Activated T-cell treated with anti-CD3 and anti-CD28 coated beads for 24 hours (primary cell): ENCODE measurements around the gene NAV2.
"Not testable (repeated sequence)": the region's sequence is repeated elsewhere in the genome, so short reads cannot be mapped to it uniquely, and the experiment has no call there.

Experiments
- DNase-seq: peaks from one replicate; pipeline ENCODE4 v3.0.0-alpha.2; 2020; ENCODE audit warnings: low read depth

NAV2 gene

DNA sequence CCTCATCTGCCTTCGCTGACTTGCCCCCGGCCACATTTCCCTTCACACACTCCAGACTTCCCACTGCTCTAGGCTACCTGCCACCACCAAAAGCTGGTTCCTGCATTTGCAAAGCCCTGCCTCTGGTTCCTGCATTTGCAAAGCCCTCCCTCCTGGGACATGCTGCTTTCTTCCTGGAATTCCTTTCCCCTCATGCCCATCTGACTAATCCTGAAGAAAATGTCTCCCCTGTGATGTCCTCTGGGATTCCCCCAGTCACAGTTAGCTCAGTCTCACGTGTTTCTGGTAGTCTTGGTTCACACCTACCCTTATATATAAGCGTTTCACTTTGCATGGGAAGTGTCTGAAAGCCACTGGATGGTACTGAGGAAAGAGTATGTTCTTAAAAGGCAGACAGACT is 240.7 kb downstream of the NAV2 start:
- DNase-seq, result no peak

DNA sequence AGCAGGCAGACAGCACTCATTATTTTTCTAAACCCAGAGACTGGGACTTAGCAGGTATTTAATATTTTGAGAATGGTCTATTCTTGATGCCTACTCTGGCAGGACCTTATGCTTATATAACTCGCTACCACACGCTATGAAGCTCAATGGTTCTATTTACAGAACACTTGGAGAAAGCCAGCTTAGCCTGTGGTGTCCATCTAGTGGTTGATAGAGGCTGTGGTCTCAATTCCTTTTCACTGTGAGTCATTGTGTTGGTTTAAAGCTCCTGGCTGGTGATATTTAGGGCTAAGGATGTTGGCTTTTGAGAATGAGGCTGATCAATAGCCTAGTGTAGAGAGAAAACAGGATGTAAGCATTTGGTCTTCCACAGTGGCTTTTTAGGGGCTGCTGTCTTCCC is 241.3 kb downstream of the NAV2 start:
- DNase-seq, result no peak

GRCh38 chr11:19954899-19955298 is 242.3 kb downstream of the NAV2 start:
- no peak for DNase-seq

DNA sequence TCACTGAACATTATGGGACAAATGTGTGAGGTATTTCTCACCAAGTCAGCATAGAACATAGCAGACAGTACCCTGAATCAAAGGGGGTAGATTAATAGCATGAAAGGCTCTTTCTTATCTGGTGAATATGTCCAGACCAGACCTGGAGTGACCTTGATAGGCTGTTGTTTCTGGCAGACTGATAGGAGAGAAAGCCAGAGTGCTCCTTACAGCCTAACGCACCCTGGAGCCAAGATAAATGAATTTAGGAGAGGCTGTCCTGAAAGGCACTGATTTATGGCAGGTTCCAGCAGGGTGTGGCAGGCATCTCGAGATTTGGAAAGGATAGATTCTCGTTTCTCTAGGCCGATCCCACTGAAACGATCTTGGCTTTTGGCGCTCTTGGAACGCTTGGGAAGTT is 243.0 kb downstream of the NAV2 start:
- no peak for DNase-seq

GRCh38 chr11:19956228-19956627 is 243.6 kb downstream of the NAV2 start:
- no peak for DNase-seq

DNA sequence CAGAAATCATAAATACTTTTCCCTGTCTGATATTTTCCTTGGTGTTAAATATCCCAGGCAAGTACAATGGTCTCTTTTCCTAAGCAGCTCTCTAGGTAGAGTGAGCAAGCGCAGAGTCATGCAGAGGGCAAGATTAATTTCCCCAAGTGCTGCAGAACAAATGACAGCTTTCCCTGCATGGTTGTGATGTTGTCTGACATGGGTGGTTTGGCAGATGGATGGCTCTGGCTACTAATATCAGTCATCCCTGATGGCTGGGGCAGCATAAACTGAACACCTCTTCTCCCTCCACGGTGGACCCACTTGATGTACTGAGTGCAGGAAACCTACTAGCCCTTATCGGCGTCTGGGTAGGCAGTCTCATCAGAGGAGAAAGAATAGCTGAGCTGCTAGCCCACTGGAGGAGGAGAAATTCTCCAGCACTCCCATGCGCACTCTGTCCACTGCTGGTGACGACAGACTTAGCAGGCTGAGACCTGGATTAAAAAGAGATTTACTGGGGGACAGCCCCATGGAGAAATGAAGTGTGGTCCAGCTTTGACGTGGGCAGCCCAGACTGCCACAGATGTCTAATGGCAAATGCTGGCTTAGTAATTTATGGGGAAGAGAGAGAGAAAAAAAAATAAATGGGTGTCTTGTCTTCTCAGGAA is 244.8 kb downstream of the NAV2 start:
- no peak for DNase-seq

DNA sequence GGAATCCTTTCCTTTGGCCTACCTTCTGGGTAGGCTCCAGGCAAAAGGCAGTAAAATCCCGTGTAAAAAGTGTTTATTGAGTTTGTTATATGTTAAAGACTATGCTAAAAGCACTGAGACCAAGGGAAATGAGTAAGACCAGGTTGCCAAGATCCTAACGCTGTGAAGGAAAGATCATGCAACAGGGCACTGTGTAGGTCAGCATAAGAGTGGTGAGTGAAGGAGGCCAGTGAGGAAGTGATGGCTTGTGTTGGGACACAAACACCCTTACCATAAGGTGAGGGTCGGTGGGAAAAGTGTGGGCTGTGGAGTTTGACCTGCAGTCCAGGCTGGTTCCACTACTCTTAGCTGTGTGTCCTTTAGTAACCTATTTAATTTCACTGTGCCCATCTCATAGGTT is 245.6 kb downstream of the NAV2 start:
- DNase-seq, result no peak

GRCh38 chr11:19959210-19959609 is 246.6 kb downstream of the NAV2 start:
- no peak for DNase-seq

GRCh38 chr11:19959648-19960059 is 247.0 kb downstream of the NAV2 start:
- DNase-seq, result no peak

DNA sequence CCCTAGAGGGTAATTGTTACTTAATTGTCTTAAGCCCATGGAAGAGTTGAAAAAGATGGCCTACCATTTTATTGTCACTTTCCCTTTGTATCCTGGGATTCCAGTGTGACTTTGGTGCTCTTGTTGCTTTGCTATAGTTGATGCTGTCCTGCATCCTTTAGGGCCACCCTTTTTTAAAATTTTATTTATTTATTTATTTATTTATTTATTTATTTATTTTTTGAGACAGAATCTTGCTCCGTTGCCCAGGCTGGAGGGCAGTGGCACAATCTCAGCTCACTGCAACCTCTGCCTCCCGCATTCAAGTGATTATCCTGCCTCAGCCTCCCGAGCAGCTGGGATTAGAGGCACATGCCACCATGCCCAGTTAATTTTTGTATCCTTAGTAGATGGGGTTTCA is 247.8 kb downstream of the NAV2 start:
- not testable (repeated sequence) for DNase-seq

DNA sequence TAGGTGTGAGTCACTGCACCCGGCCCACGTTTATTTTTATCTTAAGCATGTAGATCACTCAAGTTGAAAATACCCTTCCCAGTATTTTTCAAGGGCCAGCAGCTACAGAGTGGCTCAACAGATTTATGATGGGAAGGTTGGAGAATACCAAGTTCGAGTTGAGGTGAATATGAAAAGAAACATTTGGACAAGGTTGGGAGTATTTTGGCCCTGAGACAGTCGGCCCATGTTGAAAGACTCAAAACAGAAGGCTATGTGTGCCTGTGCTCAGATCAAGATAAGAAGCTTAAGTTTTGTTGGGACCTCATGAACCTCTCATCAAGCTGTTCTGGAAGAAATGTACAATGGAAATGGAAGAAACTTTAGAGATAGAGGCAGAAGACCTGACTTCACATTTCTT is 248.6 kb downstream of the NAV2 start:
- no peak for DNase-seq

DNA sequence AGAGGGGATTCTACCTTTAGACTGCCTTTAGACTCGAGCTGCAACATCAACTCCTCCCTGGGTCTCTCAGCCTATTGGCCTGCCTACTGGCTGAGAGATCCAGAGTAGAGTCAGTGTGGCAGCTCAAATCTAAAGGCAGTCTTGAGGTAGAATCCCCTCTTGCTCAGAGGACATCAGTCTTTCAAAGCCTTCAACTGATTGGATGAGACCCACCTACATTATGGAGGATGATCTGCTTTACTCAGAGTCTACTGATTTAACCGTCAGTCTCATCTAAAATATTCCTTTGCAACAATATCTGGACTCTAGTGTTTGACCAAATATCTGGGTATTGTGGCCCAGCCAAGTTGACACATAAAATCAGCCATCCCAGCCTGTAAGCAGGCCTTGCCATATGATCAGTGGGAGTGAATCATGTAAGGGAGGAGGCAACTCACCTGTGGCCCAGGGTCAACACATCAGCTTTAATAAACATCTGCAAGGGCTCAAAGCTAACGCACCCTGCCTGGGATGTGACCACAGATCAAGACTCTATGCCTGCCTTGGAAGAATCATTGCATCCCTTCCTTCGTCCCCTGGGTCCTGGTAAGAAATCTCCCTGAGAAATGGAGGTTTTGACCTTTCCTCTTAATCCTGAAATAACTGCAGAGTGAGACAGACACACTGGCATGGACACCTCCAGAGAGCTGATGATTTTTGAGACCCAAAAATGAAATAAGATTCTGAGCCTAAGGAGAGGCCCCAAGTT is 249.6 kb downstream of the NAV2 start:
- no peak for DNase-seq

DNA sequence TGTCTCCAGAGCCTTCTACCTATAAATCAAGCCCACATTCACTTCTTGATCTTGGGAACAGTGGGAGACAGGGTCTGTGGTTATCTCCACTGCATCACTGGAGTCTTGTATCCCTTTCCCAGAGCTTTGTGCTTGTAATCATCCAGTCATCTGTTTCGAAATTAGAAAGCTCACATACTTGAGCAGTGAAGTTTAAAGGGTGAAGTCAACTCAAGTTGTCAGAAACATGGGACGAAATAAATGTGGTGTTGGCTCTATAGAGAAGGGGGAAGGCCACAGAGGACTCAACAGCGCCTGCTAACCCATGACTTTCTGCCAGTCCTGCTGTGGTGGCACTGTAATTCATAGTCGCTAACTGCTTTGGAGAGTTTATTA is 250.2 kb downstream of the NAV2 start:
- no peak for DNase-seq

DNA sequence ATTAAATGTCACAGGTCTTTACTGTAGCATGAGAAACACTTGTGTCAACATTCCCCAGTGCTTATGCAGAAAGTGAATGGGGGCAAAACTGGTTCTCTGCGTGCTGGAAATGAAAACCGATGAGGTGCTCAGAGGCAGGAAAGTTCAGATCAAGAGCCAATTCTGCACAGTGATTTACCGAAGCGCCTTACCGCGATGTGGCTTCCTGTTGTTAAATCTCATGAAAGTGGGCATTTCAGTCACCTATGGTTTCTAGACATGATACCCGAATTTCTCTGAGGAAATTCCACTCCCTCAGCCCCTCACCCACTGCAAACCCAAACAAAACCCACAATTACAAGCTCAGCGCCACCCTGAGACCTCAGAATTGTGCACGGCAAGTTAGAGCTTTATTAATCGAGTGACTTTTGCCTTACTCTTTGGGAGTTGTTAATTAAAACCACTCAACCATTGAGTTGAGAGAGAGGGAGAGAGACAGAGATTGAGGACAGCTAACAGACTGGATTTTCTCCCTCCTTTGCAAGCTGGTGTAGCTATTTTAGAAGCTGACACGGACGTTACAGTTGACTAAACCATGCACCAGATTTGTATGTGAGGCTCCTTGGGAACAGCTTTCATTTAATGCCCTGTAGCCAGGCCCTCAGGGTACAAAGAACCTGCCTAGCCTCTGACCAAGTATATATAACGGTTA is 251.2 kb downstream of the NAV2 start:
- no peak for DNase-seq

GRCh38 chr11:19966441-19966840 is 253.8 kb downstream of the NAV2 start:
- DNase-seq, result no peak

- no peak for DNase-seq
These were observed 254.3 kb downstream of the NAV2 start for GRCh38 chr11:19966927-19967326.

DNA sequence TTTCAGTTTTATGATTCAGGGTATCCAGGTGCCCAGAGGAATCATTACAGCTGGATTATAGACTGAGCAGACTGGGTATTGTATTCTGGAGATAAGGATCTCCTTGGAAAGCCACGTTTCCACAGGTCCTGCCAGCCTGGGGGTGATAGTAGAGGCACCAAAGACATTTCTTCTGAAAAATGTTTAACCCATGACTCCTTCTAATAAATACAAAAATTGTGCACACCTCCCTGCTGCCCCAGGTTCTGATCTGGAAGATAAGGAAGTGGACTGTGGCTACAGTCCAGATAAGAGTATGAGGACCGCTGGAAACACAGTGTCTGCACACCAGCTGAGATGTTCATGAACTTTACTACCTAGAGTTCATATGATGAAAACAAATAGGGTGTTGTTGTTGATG is 255.2 kb downstream of the NAV2 start:
- no peak for DNase-seq

DNA sequence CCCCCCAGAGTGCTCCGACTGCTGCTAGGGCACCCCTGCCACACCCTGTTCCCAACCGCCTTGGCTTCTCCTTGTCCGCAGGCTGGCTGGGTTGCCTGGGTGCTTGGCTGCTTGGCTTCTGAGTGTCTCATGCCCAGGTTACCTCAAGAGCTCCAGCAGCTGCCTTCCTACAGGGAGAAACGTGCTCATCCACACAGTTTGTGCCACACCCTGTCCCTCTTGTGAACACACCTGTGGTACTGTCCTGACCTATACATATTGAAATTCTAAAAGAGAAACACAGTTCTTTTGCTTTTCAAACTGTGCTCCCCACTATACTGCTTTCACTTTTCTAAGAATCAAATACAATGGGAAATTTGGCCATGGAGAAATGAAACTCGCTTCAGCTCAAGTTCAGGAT is 256.2 kb downstream of the NAV2 start:
- no peak for DNase-seq

- DNase-seq, result no peak
These were observed 258.3 kb downstream of the NAV2 start for GRCh38 chr11:19970944-19971343.

GRCh38 chr11:19972091-19972490 is 259.5 kb downstream of the NAV2 start:
- DNase-seq, result no peak

DNA sequence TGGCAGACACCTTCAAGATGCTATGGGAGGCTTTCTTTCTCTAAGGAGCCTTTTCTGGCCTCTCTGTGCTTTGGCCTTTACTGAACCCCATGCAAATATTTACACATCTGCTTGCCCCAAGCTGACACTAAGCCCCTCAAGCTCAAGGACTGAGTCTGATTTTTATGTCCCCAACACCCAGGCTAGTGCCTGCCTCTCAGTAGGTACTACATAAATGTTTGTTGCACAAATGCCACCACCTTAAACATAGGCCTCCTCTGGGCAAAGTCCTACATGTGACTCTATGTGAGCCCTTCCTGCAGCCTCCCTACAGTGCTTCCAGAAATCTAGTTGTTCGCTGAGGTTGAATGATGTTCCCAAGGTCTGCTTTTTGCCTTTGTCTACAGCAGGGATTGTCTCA is 260.0 kb downstream of the NAV2 start:
- no peak for DNase-seq

DNA sequence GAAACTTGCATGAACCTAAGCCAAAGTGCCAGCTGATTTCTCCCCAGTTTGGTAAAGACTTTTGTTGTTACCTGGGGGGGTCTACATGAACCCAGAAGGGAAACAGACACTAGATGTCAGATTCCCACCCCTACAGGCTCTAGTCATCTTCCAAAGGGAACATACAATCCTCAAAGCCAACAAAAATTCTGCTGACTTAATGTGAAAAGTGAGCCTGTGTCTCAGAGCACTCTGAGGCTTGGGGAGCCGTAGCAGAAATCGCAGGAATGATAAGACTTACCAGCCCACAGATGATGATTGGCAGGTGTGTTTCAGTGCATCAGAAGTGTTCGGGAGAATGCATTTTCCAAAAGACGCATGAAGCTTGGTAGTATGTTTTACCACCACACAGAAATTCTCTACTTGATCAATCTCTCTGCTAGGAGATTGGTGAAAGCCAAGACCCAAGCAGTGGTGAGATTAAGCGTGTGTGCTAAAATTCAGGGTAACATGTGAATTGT is 260.5 kb downstream of the NAV2 start:
- no peak for DNase-seq

DNA sequence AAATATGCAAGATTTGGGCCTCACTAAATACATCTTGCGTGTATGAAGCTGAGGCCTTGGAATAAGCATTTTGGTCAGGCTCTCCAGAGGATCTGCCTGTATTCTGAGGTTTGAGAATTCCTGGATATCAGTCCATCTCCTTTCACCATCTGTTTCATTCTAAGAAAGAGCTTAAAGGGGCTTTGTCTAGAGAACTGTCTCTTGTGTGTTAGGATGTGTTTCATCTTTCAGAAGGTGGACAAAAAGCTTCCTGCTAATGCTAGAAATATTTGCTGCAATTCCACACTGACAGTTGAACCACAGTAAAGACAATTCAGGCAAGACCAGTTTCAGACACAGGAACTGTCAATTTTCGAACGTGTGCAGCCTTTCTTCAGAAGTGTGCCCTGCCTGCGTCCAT is 262.2 kb downstream of the NAV2 start:
- DNase-seq, result no peak
